Adrenal gland (tissue), 12 donors: ENCODE measurements around the gene HOXD10. TPM values are rescaled to one million over a fixed set of nuclear protein-coding genes. Genes with fewer than 3 reads are reported as not detected.

Experiments
- DNase-seq, 7 donors: peaks; one replicate each; pipeline ENCODE4 v3.0.0-alpha.2; 2019 to 2020
- H3K27ac ChIP-seq, 5 donors: fragments of 200-600 bp; sonication (generic) in 4 of 5; 1 replicate in 3 of 5; 2 replicates in 2 of 5; pipeline versions ENCODE4 v1.5.1 to v1.8.0; 2016 to 2020; ENCODE audit warnings: mild to moderate bottlenecking in 1 of 5
- H3K27me3 ChIP-seq: fragments of 200-600 bp; 2 replicates; pipeline ENCODE4 v1.8.0; 2021
- H3K36me3 ChIP-seq, 2 donors: fragments of 200-600 bp; replicated peaks in 1 of 2; 1 replicate in 1 of 2; 2 replicates in 1 of 2; pipeline versions ENCODE4 v1.5.1 to v1.8.0; 2018 to 2022
- H3K4me1 ChIP-seq, 2 donors: fragments of 200-600 bp; replicated peaks in 1 of 2; 1 replicate in 1 of 2; 2 replicates in 1 of 2; pipeline versions ENCODE4 v1.5.1 to v1.8.0; 2018 to 2021
- H3K4me3 ChIP-seq, 4 donors: fragments of 200-600 bp; sonication (generic) in 3 of 4; one replicate each; pipeline ENCODE4 v1.5.1; 2016 to 2018
- H3K9me3 ChIP-seq, 3 donors: fragments of 200-600 bp; sonication (generic) in 1 of 3; replicated peaks in 1 of 3; 1 replicate in 2 of 3; 2 replicates in 1 of 3; pipeline versions ENCODE4 v1.5.1 to v1.8.0; 2016 to 2021
- POLR2A ChIP-seq, 2 donors: fragments of 450-650 bp; IDR thresholded peaks; one replicate each; pipeline ENCODE4 v1.6.1; 2017; ENCODE audit warnings: antibody characterized with exemption in 2 of 2, mild to moderate bottlenecking in 2 of 2, moderate library complexity in 1 of 2
- WGBS, 4 donors: extraction: QIAGEN DNeasy Blood & Tissue Kit in 2 of 4; methylation state at CpG; one replicate each; pipeline versions ENCODE4 v1.1.5 to v1.1.7; 2013 to 2017; 5-methylcytosine and 5-hydroxymethylcytosine counted together
- intact Hi-C, 2 donors: fragments of 100-400 bp; cut with DNase I; formaldehyde crosslinking; loops; one replicate each; pipeline versions ENCODE4 v1.14.1 to v1.15.0; 2022 to 2023
- polyA plus RNA-seq, 3 donors: library from polyadenylated mRNA; stranded (reverse); fragments of 200-250 nt in 2 of 3; fragments of 350-450 nt in 1 of 3; fragmentation: Illumina TruSeq in 1 of 3; extraction: RNeasy Lipid Tissue Mini Kit (QIAGEN cat#74804) in 1 of 3; gene quantifications; one replicate each; pipeline ENCODE4 v1.2.3, GENCODE V29; 2013 to 2014
- total RNA-seq, 9 donors: library from RNA; depleted of rRNA in 4 of 9; stranded (reverse); fragments of >200 nt in 4 of 9; fragments of 120-200 nt in 1 of 9; fragmentation: NEBNext Ultra II Directional in 1 of 9; extraction: Animal tissue kit (Norgen Biotek cat#: 25700) in 1 of 9; gene quantifications; one replicate each; pipeline versions ENCODE4 v1.1.0 to v1.2.4, GENCODE V29; 2013 to 2023
- TF ChIP-seq, protein P1 (sequence below), 6 experiments: fragments of 450-650 bp in 4 of 6; fragments of 200-600 bp in 2 of 6; sonication (generic) in 1 of 6; IDR thresholded peaks; 1 replicate in 5 of 6; 2 replicates in 1 of 6; pipeline versions ENCODE4 v1.5.1 to v1.8.0; 2016 to 2021; ENCODE audit warnings: antibody characterized with exemption in 6 of 6, mild to moderate bottlenecking in 2 of 6, moderate library complexity in 1 of 6
- donor health status: healthy with polysubstance abuse.
- donor health status: Bipolar disorder and iron deficiency.
- donor health status: DM: yes; HTN: yes; CAD: no.
- donor health status: DM: no; HTN: no; CAD: no.
- donor health status: DM: no; HTN: no; CAD: no.
- donor health status: DM: yes; HTN: yes; CAD: no.

HOXD10 gene
- total and polyA plus RNA-seq, 12 donors: 0.11 to 0.33 (median 0.18) TPM; not detected in 8

DNA sequence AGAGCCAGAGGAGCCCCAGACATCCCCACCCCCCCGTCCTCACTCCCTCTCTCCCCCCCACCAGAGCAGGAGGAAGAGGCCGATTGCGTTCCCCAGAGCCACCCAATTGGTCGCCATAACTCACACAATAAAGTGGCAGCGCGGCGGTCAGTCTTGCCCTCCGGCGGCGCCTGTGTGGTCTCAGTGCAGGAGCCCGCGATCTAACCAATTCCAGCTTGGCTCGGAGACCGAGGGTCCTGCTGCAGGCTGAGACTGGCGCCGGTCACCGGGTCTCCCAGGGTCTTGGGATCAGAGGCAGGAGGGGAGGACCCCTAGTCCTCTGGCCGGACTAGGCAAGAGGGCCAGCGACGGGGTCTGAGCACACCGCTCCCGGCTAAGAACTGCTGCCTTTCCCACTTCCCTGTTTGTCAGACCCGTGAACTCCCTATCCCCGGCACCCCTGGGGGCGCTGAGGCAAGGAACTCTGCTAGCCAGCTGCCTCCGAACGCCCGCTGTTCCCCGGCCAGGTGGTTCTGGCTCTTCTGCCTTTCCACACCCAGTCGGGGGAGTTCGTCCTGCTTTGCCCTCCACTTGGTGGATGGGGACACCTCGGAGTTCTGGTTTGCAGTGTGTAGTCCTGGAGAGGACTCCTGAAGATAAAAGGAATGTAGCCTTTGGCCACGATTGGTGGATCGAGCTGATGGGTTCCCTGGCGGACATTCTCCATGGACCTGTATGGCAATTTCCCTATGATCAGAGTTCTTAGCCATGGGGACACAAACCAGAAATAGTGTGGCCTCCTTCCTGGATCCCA is 18.0 kb upstream of the HOXD10 start:
- intact Hi-C loops: loop anchor here in 1 of 2 donors (10.0 kb wide), 1 partner anchor 844 kb away; no protein-coding TSS in a partner anchor
- Histone ChIP-seq H3K9me3 (no peaks in the 10 kb centered on the region), H3K4me3 (no peak overlapping the region), H3K36me3 (no peaks in the 10 kb centered on the region), H3K4me1 (peaks cover 0 to 15% of the 10 kb centered on the region in 2 donors), H3K27ac (no peak overlapping the region), H3K27me3 (peaks cover 99% of the 10 kb centered on the region)
- 6 to 8% (median 7%) methylated on average over 7 to 35 of the region's 35 CpGs for WGBS, 4 donors
- peak in 1 of 7 donors; percentile 16 for DNase-seq
- TF ChIP-seq, protein P1, sequence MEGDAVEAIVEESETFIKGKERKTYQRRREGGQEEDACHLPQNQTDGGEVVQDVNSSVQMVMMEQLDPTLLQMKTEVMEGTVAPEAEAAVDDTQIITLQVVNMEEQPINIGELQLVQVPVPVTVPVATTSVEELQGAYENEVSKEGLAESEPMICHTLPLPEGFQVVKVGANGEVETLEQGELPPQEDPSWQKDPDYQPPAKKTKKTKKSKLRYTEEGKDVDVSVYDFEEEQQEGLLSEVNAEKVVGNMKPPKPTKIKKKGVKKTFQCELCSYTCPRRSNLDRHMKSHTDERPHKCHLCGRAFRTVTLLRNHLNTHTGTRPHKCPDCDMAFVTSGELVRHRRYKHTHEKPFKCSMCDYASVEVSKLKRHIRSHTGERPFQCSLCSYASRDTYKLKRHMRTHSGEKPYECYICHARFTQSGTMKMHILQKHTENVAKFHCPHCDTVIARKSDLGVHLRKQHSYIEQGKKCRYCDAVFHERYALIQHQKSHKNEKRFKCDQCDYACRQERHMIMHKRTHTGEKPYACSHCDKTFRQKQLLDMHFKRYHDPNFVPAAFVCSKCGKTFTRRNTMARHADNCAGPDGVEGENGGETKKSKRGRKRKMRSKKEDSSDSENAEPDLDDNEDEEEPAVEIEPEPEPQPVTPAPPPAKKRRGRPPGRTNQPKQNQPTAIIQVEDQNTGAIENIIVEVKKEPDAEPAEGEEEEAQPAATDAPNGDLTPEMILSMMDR (IDR thresholded peaks at IDR 0.05): no peak
- no peak for TF ChIP-seq POLR2A (IDR thresholded peaks at IDR 0.05)

DNA sequence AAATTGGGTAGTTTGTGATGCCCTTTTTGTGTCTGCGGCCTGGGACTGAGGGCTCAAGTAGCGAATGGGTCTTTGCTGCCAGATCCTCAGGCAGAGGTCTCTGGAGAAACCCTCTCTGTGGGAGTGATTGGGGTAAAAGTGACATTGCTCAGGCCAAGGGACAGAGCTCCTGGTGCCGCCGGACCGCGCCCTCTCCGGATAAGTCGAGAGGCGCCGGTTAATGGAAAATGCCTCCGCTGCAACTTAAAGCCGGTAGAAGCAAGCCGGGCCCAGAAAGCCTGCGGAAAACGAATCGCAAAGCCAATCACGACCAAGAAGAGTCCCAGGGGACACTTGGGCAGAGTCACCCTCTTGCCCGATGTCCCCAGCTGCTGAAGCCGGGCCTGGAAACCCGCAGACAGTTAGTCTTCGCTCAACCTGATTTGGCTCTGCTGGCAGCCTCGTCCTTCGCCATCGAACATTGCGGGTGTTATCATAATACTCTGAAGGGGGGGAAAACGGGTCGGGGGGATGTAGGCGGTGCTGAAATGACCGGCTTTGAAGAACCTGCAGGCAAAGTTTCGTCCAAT is 17.3 kb upstream of the HOXD10 start:
- intact Hi-C loops: loop anchor here in 1 of 2 donors (10.0 kb wide), 1 partner anchor 844 kb away; no protein-coding TSS in a partner anchor
- Histone ChIP-seq H3K9me3 (no peaks in the 10 kb centered on the region), H3K36me3 (no peaks in the 10 kb centered on the region), H3K27ac (no peak overlapping the region), H3K4me1 (peaks cover 4 to 20% of the 10 kb centered on the region in 2 donors), H3K4me3 (no peak overlapping the region), H3K27me3 (peaks cover 100% of the 10 kb centered on the region)
- peak in 1 of 7 donors; percentile 11 for DNase-seq
- 11 to 13% (median 12%) methylated on average over 20 to 30 of the region's 30 CpGs for WGBS, 4 donors
- no peak for TF ChIP-seq POLR2A (IDR thresholded peaks at IDR 0.05)
- TF ChIP-seq, protein P1 (IDR thresholded peaks at IDR 0.05): no peak

DNA sequence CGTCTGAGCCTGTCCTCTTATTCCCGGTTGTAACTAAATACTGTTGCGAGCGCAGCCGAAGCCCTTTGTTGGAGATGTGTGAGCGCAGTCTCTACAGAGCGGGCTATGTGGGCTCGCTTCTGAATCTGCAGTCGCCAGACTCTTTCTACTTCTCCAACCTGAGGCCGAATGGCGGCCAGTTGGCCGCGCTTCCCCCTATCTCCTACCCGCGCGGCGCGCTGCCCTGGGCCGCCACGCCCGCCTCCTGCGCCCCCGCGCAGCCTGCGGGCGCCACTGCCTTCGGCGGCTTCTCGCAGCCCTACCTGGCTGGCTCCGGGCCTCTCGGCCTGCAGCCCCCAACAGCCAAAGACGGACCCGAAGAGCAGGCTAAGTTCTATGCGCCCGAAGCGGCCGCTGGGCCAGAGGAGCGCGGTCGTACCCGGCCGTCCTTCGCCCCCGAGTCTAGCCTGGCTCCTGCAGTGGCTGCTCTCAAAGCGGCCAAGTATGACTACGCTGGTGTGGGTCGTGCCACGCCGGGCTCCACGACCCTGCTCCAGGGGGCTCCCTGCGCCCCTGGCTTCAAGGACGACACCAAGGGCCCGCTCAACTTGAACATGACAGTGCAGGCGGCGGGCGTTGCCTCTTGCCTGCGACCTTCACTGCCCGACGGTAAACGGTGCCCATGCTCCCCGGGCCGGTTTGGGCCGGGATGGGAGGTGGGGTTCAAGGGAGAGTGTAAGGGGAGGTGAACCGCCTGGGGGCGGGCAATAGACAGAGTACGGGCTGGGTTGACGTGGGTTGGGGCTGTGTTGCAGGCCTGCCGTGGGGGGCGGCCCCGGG is 16.6 kb upstream of the HOXD10 start, which contains the start of gene HOXD12:
HOXD12 (plus strand) TSS at position 68 of the 819 bp plus-strand sequence; CDS start at position 75, 7 bp downstream.
- peaks cover 100% of the 10 kb centered on the region for H3K27me3 ChIP-seq
- no peaks in the 10 kb centered on the region for H3K36me3 ChIP-seq
- no peak within 1 kb of the TSS for H3K27ac ChIP-seq
- H3K4me1 ChIP-seq: peaks cover 7 to 24% of the 10 kb centered on the region in 2 donors
- DNase-seq: peak in 1 of 7 donors; percentile 9
- WGBS, 4 donors: 4 to 9% (median 7%) methylated on average over 21 to 70 of the region's 70 CpGs
- intact Hi-C loops: loop anchor here in 1 of 2 donors (10.0 kb wide), 1 partner anchor 845 kb away; no protein-coding TSS in a partner anchor
- TF ChIP-seq, protein P1 (IDR thresholded peaks at IDR 0.05): no peak
- TF ChIP-seq POLR2A (IDR thresholded peaks at IDR 0.05): no peak
- no peaks in the 10 kb centered on the region for H3K9me3 ChIP-seq
- H3K4me3 ChIP-seq: no peak within 1 kb of the TSS
